Measurements from ENCODE around the gene KCNH3. TPM values are rescaled to one million over a fixed set of nuclear protein-coding genes. Genes with fewer than 3 reads are reported as not detected.
"Not testable (repeated sequence)": the region's sequence is repeated elsewhere in the genome, so short reads cannot be mapped to it uniquely, and the experiment has no call there.

KCNH3 gene
- total RNA-seq, 2 donors from 2014 or later = 0.10 to 0.28 TPM

- DNase-seq (ENCODE audit: low spot score); intact Hi-C loops (cut with DNase I): not testable (repeated sequence)
Measured at GRCh38 chr12:49605539-49605938, 66.7 kb downstream of the KCNH3 start, which contains the start of gene FAM186B. TSS of gene FAM186B (minus strand) at chr12:49605639. CDS start at chr12:49605477, 162 bp downstream.

Other genes with a start within 250 kb of the KCNH3 start
- gene PRPH, start 243.9 kb upstream of the KCNH3 start, total RNA-seq = under 1 TPM; 0.32 to 0.67 TPM
- under 1 TPM; 0.10 to 0.60 TPM for gene TROAP, start 215.8 kb upstream of the KCNH3 start, total RNA-seq
- not detected for gene C1QL4, start 201.8 kb upstream of the KCNH3 start, total RNA-seq
- under 1 TPM in 1 of 2 donors, not detected in 1; 0.05 TPM for gene DNAJC22, start 192.1 kb upstream of the KCNH3 start, total RNA-seq
- 10 to 100 TPM; 12.1 to 14.8 TPM for gene SPATS2, start 171.6 kb upstream of the KCNH3 start, total RNA-seq
- gene MCRS1, start 29.1 kb downstream of the KCNH3 start, total RNA-seq = 10 to 100 TPM; 37.3 to 38.1 TPM
- gene FAM186B, start 66.6 kb downstream of the KCNH3 start, total RNA-seq = under 1 TPM in 1 of 2 donors, not detected in 1; 0.14 TPM
- gene PRPF40B, start 84.5 kb downstream of the KCNH3 start, total RNA-seq = 10 to 100 TPM; 16.2 to 20.7 TPM
- gene FMNL3, start 168.4 kb downstream of the KCNH3 start, total RNA-seq = 10 to 100 TPM; 16.6 to 27.9 TPM
- 100 to 1,000 TPM; 285 to 313 TPM for gene TMBIM6, start 202.5 kb downstream of the KCNH3 start, total RNA-seq